EL (cell line): ENCODE measurements around the gene AHDC1.
"Not testable (repeated sequence)": the region's sequence is repeated elsewhere in the genome, so short reads cannot be mapped to it uniquely, and the experiment has no call there.

Experiments
- DNase-seq: peaks from one replicate; pipeline ENCODE4 v3.0.0-alpha.2; 2016

Gene AHDC1

DNA sequence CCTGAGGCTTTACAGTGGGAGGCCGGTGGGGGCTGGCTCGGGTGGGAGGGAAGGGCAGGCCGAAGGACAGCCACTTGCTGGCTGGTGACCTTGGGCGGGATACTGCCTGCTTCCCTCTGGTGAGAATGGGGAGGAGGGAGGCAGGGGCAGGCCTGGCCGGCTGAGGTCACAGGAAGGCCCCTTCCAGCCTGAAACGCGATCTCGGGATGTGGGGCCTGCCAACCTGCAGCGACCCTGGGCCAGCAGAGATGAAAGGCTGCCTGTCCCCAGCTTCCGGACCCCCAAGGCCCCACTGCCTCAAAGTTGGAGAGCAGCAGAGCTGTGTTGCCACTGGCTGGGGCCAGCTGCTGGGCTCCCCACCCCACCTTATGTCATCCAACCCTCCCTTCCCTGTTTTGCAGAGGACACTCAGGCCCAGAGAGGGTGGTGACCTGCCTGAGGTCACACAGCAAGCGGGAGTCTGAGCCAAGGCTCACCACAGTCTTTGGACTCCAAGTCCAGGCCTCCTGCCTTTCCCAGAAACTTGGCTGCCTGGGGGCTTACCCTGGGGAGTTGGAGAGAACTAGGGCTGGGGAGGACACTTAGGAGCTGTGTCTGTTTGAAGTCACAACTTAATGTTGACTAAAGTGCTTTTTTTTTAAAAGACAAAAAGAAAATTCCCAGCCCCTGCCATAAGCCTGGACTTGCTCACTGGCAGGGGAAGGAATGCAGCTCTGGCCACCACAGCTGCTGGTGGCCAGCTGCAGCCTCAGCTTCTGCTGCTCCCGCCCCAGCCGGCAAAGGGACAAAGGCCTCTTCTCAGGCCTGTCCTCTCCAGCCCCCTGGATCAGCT, 99.1 kb downstream of the AHDC1 start:
- DNase-seq, result peak; percentile 29

DNA sequence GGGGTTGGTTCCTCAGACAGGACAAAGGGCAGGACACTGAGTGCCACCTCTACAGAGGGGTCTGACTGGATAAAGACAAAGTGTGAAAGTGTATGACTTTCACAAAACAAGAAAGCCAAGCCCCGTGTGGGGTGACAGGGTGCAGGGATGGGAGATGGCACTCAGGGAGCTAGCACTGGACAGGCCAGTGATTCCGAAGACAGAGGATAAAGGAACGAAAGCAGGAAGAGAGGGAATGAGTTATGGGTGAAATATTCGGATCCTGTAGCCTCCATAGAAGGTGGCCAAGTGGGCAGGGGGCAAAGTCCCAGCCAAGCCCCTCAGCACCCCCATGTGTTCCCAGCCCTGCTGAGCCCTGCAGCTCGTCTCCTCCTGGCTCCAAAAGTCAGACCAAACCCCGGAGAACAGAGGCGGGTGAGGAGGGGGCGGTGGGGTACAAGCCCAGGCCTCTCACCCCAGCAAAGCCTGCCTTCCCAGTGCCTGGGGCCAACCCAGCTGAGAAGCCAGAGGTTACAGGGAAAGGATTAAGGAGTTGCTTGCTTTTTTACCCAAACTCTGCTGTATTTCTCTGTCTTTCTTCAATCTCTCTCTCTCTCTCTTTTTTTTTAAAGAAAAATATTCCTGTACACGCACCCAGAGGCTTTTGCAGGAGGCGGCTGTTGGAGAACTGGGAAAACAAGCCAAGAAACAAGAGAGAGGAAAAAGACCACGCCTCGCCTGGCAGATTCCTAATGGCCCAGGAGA, 99.9 kb downstream of the AHDC1 start:
- no peak for DNase-seq

DNA sequence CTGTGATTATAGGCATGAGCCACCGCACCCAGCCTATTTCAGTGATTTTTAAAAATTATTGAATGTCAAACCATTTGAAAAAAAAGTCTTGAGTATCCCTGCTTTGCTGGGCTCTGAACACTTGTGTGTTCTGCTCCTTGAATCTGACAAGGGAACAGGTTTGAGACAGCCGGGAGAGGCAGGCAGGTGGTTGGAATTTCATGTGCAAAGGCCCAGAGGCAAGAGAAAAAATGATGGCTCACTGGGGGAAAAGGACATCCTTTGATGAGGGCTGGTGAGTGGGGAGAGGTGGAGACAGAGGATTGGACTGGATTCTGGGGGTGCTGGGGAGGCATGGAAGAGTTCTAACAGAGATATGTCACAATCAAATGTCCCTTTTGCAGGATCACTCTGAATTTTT, 100.9 kb downstream of the AHDC1 start:
- no peak for DNase-seq

DNA sequence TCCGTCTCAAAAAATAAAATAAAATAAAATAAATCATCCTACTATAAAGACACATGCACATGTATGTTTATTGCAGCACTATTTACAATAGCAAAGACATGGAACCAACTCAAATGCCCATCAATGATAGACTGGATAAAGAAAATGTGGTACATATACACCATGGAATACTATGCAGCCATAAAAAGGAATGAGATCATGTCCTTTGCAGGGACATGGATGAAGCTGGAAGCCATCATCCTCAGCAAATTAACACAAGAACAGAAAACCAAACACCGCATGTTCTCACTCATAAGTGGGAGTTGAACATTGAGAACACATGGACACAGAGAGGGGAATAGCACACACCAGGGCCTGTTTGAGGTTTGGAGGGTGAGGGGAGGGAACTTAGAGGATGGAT, 102.8 kb downstream of the AHDC1 start:
- not testable (repeated sequence) for DNase-seq

DNA sequence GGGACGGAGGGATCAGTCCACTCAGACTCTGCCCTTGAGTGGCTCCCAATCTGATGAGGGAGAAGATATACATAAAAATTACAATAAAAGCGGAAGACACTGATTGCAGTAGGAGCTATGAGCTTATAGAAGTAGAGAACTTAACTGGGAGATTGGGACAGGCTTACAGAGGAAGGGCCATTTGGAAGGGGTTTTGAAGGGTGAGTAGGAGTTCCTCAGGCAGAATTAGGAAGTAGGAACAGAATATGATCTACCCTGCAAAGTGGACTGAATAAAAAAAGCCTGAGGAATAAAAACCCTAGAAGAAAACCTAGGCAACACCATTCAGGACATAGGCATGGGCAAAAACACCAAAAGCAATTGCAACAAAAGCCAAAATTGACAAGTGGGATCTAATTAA, 104.8 kb downstream of the AHDC1 start:
- DNase-seq, result no peak

DNA sequence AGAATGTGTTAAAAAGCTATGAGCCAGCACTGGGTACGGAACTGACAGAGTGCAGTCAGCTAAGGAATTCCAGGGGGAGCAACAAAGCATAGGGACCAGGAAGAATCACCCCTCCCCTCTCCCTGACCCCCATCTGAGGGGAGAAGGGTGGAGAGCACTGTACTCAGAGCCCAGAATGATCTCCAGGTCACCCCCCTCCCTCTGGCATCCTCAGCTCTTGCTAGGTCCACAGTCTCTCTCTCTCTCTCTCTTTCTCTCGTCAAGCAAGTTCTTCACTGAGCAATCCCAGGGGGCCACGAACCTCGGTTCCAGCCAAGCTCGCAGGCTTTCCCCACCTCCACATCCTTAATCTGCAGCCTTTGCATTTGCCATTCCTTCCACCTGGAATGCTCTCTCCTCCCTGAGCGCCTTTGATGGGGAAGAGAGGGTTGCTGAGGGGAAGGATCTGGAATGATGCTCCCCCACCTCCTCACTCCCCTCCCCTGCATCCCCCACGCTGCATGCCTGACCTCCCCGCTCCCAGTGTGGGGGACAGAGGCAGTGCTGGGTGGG, 107.3 kb downstream of the AHDC1 start:
- DNase-seq, result peak; percentile 32

DNA sequence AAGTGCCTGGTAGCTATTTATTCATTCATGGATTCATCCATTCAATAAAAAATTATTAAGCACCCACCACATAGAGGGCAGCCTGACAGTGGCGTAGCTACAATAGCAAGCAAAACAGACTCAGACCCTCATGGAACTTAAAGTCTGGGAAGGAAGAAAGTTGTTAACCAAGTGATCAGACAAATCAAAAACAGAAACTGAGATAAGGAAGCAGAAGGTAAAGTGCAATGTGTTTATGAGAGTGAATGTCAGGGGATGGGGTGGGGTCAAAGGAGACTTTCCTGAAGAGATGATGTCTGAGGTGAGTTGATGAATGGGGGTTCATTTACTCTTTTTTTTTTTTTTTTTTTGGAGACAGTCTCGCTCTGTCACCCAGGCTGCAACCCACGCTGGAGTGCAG, 111.1 kb downstream of the AHDC1 start:
- no peak for DNase-seq

DNA sequence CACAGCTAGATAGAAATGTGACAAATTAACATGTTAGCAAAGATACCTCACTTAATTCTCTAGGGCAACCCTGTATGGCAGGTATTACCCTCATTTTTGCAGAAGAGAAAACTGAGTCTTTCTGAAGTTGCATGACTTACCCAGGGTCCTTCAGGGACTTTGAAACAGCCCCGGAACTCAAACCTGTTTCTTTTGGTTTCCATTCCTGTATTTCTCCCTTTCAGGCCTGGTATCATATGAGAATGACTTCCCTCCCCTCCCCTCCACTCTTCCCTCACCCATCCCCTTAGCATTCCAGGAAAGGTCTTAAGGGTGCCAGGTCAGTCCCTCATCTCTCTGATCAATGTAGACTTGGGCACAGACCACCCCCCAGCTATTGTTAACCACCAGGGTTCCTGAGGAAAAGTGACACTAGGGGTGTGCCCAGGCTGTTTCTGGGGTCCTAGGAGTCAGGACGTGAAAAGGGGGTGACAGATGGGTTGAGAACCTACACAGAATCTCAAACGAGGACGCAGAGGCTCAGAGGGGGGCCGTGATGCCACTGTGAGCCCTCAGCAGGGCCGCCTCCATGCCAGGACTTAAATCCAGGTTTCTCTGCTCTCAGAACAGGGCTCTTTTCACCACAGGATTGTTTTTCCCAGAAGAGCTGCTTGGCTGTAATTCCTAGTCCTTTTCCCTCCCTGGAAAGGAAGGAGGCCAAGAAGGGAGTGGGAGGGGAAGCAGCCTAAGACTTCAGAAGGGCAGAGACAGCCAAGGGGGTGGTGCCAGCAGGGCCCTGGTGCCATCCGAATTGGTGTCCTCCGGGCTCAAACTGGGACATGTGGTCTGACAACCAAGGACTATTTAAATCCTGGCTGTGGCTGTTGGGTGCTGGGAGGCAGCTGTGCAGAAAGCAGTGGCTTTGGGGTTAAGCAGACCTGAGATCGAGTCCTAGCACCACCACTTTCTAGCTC, 111.9 kb downstream of the AHDC1 start:
- no peak for DNase-seq

DNA sequence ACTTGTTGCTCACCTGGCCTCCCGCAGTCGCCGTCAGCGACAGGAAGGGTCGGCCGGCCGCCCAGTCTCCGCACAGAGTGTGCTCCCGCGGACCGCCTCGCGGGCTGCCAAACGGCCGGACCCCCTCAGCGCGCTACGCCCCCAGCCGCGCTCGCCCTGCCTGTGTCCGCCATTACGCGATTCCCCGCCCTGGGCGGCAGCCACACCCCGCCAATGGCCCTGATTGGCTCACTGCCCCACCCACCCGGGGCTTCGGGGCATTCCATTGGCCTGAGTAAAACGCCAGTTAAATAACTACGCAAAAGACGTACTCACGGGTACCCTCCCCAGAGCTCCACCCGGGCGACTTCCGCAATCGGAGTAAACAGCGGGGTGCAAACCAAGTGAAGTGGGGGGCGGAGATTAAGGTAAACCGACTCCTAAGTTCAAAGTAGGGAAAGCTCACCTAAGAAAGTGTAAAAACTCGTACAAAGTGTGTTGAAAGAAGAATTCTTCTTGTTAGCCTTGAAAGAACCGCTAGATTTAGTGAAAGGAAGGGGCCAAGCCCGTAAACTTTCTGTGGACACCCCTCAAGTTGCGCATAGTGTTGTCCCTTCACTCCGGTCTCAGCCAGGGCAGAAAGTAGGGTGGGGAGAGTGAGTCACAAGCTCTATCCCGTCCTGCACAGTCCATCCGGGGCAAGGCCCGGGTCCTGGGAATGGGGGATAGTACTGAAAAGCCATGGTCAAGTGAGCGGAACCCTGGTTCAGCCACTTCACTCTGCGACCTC, 113.8 kb downstream of the AHDC1 start, which contains the start of gene WASF2:
Gene WASF2 (minus strand): TSS at position 195 of the 769 bp plus-strand sequence. CDS start 61,277 bp downstream, outside the sequence.
- DNase-seq, result peak; percentile 97

DNA sequence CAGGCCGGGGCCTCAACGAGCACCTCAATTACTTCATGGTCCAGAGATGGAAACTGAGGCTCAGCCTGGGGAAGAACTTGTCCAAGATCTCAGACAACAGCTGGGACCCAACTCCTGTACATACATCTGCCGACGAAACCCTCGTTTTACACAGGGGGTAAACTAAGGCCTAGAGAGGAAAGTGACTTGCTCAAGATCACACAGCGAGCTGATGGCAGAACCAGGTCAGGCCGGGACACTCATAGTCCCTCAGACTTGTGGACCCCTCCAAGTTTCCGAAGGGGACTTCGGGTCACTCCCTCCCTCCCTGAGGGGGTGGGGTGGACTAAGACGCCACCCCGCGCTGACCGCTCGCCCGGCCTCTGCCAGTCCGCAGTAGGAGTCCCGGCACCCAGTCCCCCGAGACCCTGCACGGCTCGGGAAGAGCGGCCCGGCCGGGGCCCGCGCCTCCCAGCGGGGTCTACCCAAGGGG, 114.4 kb downstream of the AHDC1 start:
- DNase-seq, result peak; percentile 35

DNA sequence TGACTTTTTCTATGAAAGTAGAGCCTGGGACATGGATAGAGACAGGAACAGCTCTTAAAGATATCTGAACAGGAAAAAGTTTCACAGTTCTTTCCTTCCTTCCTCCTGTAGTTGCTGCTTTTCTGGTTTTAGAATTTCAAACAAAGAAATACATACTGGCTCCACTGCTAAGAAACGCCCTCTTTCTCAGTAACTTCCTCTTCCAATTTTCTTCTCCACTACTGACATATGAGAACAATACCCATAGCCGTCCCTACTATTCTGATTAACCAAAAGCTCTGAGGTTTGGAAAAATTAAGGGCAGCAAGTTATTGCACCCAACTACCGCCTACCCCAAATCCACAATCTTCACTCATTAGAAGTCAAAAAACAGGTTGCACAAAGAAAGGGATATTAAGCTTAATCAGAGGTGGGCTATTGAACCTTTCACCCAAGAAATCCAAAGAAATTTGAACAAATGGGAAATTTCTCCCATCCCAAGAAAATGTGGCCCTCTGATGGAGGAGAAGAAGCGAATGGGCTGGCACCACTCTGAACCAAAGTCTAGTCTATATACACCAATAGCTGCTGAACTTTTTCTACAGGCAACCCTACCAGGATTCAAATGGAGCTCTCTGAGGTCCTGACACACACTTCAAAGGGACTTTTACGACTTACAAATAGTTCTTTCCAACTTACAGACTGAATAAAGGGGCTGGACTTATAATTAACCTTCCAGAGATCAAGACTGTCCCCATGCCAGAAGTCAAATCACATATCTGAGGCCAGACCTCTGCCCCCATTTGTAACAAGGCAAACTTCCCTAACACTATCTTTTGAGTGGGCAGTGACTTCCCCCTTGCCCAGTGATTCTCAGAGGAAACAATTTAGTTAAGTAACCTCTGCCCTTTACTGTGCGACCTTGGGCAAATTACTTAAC, 115.7 kb downstream of the AHDC1 start:
- peak; percentile 41 for DNase-seq

DNA sequence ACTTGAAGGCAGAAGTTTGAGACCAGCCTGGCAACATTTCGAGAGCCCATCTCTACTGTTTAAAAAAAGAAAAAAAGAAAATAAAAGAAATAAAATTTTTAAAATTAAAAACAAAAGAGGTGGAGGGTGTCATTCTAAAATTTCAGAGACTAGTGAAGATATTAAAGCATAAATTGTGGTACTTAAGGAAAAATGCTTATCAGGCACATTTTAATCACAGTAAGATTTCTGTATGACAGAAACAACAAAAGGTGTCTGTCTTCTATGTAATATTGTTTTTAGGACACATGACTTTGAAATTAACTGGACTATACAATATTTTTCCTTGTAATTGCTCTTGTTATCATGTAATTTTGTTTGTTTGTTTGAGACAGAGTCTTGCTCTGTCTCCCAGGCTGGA, 118.6 kb downstream of the AHDC1 start:
- no peak for DNase-seq
